Astrocyte of the hippocampus (primary cell): ENCODE data around the gene GRK3.

Experiments
- DNase-seq: peaks from one replicate; pipeline ENCODE4 v3.0.0; 2011; ENCODE audit warnings: low read depth, low spot score

The GRK3 gene

GRCh38 chr22:25758316-25758715, 193.8 kb downstream of the GRK3 start:
- no peak for DNase-seq

- DNase-seq: peak; percentile 94
Observed at GRCh38 chr22:25759825-25760231, 195.4 kb downstream of the GRK3 start.

GRCh38 chr22:25760294-25760693, 195.8 kb downstream of the GRK3 start:
- DNase-seq: no peak

- DNase-seq: no peak
Observed at GRCh38 chr22:25760848-25761595, 196.5 kb downstream of the GRK3 start.

GRCh38 chr22:25762147-25762546, 197.7 kb downstream of the GRK3 start:
- no peak for DNase-seq

GRCh38 chr22:25763239-25763777, 198.8 kb downstream of the GRK3 start:
- no peak for DNase-seq

- no peak for DNase-seq
Observed at GRCh38 chr22:25764270-25765015, 200.0 kb downstream of the GRK3 start.

GRCh38 chr22:25765016-25765367, 200.5 kb downstream of the GRK3 start:
- no peak for DNase-seq

- DNase-seq: no peak
Observed at GRCh38 chr22:25765801-25766200, 201.3 kb downstream of the GRK3 start.

GRCh38 chr22:25766418-25766817, 201.9 kb downstream of the GRK3 start:
- no peak for DNase-seq

GRCh38 chr22:25770333-25770732, 205.9 kb downstream of the GRK3 start:
- DNase-seq: no peak

GRCh38 chr22:25772288-25772687, 207.8 kb downstream of the GRK3 start:
- no peak for DNase-seq

GRCh38 chr22:25774575-25775026, 210.1 kb downstream of the GRK3 start:
- DNase-seq: no peak

- DNase-seq: peak; percentile 38
Observed at GRCh38 chr22:25775531-25775930, 211.1 kb downstream of the GRK3 start.

- no peak for DNase-seq
Observed at GRCh38 chr22:25777411-25777810, 212.9 kb downstream of the GRK3 start.

GRCh38 chr22:25777870-25778269, 213.4 kb downstream of the GRK3 start:
- DNase-seq: peak; percentile 52
